SW 1271 (cell line): ENCODE measurements around the gene IGFBP2.
A peak's percentile ranks its signal among the peaks of the same experiment; 100 is the strongest.
"Not testable (repeated sequence)": the region's sequence is repeated elsewhere in the genome, so short reads cannot be mapped to it uniquely, and the experiment has no call there.

ENCODE experiments used
- DNase-seq, 2 experiments: peaks; one replicate each; lab custom pipeline; 2025; lab: John Stamatoyannopoulos, UW

Gene IGFBP2, protein sequence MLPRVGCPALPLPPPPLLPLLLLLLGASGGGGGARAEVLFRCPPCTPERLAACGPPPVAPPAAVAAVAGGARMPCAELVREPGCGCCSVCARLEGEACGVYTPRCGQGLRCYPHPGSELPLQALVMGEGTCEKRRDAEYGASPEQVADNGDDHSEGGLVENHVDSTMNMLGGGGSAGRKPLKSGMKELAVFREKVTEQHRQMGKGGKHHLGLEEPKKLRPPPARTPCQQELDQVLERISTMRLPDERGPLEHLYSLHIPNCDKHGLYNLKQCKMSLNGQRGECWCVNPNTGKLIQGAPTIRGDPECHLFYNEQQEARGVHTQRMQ

DNA sequence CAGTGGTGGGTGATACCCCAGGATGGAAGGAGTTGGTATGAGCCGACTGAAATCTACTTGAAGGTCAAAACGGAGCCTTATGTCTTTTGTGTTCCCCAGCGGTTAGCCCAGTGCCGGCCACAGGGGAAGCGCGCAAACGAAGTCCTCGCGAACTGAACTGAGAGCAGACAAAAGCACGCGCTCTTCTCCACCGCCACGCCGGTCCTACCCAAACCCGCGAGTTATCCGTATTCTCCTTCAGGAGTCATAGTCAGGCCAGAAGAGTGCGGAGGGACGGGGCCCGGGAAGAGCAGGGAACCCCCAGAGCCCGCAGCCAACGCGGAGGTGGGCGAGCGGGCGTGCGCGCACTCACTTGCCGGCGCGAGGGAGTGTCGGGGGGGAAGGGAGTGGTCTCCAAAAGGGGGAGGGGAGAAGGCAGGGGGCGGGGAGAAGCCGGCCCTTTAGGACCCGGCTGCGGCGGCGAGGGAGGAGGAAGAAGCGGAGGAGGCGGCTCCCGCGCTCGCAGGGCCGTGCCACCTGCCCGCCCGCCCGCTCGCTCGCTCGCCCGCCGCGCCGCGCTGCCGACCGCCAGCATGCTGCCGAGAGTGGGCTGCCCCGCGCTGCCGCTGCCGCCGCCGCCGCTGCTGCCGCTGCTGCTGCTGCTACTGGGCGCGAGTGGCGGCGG lies at the start of gene IGFBP2:
Gene IGFBP2 (plus strand): TSS at position 469 of the 664 bp plus-strand sequence. CDS start 104 bp downstream, at position 573.
- DNase-seq: peak; percentile 32 to 59

DNA sequence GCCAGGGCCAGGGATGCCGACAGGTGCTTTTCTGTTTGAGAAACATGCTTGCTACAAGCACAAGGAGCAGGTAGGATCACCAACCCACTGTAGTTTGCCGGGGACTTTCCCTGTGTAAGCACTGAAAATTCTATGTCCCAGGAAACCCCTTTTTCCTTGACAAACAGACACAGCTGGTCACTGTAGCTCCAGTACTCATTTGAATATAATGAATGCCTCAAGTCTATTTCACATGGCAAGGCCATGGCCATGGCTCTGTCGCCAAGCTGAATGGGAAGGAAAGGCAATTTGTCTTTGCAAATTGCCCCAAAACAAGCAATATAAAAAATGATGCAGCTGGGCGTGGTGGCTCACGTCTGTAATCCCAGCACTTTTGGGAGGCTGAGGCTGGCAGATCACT lies 49.6 kb upstream of the IGFBP2 start:
- DNase-seq: no peak

DNA sequence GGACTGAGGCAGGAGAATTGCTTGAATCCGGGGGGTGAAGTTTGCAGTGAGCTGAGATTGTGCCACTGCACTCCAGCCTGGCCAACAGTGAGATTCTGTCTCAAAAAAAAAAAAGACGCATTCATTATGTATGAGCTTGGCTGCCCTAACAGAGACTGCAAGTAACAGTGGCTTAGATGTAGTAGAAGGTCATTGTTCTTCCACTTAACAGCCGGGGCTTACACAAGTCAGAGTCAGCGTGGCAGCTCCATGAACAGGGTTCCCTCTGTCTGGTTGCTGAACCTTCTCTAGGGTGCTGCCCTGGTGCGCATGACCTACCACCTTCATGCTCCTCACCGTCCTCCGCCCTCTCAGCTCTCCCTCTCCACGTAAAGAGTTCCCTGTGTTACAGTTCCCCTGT lies 49.1 kb upstream of the IGFBP2 start:
- DNase-seq: no peak

DNA sequence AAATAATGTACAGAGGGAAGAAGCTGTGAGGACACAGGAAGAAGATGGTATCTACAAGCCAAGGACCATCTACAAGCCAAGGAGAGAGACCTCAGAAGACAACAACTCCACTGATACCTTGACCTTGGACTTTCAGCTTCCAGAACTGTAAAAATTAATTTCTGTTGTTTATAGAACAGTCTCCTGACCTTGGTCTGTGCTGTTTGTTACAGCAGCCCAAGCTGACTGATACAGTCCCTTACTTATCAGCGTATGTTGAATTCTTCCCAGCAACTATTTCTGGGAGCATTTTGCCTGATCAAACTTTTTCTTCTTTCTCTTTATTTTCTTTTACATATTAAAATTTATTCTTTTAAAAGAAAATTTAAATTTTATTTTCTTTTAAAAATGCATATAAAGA lies 47.8 kb upstream of the IGFBP2 start:
- DNase-seq: no peak

DNA sequence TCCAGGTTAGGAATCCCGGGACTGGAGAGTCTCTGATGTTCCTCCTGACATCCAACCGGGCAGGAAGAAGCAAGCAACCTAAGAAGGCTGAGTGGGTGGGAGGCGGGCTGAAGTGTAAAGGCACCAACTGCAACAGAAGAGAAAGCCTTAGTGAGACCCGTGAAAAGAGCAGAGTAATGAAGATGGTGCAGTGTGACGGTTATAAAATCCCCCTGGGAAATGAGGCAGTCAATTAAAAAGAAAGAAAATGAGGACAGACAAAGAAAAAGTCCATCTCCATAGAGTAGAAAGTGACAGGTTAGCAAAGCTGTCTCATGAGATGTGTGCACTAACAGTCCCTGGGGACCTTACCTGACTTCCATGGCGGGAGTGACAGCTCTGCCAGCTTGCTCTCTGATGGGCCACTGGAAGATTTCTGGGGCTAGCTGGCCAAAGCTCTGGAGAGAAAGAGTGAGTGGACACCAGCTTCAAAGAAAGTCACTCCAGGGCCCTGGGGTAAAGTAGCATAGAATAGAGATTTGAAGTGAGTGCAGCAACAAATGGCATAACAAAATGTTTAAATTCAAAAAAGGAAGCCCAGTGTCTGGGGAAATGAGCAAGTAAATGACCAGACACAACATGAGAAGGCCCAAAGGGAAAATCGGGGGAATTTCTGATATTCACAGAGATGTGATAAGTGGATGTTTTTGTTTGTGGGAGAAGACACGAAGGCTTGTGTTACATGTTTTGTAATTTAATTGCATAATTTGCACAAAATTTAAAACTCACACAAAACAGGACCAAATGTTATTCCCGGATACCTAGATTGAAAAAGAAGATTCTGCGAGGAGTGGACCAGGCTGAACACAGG lies 44.1 kb upstream of the IGFBP2 start:
- DNase-seq: no peak

DNA sequence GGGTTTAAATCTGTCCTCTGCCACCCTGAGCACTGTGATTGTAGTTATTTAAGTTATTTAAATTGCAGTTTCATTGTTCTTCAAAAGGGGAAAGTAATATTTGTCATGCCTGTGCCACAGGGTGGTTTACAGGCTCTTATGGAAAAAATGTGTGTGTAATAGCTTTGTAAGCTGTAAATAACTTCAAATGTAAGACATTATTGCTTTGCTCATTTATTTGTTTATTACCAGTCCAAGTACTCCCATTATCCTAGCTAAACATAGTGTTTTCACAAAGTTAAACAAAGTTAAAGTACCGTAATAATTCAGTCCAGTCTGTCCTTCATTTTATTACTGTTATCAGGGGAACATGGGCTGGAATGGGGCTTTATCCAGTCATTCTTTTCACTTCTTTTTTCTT lies 43.4 kb upstream of the IGFBP2 start:
- DNase-seq: no peak

DNA sequence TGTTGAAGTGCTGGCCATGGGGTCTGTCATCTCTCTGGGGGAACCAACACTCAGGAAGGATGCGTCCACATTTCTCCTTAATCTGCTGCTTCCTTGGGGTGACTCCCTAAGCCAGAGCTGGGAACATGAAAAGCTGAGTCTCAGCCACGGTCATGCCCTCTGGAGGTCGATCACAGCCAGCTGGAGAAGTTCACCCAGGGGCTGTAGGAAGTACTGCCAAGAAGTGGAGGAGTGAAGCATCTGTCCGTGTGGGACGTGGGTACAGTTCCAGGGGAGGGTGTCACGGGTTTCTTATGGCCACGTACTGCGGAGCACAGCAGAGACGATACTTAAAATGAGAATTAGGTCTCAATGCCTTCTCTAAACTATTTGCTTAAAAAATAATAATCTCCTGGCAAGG lies 42.4 kb upstream of the IGFBP2 start:
- DNase-seq: no peak

DNA sequence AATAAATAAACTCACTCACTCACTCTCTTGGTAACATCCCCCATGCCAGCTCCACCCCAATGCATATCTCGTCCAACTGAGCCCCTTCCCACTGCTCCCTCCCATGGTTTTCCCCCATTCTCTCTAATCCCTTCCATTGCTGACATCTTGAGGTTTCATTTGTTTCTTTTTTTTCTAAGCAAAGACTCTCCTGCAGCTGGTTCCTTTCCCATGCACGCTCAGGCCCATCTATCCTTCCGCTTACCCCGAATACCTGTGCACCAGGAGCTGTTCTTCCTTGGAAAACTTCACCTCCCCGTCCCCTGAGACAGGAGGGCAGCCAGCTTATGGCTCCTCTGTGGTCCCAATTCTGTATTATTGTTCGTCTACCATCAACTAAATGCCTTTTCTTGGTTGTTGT lies 41.7 kb upstream of the IGFBP2 start:
- no peak for DNase-seq

DNA sequence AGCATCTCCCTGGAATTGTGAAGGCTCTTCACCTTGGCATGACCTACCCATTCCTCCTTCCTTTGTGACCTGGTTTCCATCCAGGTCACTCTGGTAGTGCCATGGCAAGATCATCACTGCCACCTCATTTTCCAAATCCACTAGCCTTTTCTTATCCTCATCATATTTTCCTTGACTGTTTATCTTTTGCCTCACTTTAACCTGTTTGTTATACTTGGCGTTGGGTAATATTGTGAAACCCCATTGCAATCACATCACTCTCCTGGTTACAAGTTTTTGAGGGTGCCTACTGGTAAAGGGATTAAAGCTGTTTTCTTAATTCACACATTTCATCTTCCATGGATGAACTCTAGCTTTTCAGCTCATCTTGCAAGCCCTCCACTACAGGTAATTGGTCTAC lies 39.1 kb upstream of the IGFBP2 start:
- DNase-seq: no peak

DNA sequence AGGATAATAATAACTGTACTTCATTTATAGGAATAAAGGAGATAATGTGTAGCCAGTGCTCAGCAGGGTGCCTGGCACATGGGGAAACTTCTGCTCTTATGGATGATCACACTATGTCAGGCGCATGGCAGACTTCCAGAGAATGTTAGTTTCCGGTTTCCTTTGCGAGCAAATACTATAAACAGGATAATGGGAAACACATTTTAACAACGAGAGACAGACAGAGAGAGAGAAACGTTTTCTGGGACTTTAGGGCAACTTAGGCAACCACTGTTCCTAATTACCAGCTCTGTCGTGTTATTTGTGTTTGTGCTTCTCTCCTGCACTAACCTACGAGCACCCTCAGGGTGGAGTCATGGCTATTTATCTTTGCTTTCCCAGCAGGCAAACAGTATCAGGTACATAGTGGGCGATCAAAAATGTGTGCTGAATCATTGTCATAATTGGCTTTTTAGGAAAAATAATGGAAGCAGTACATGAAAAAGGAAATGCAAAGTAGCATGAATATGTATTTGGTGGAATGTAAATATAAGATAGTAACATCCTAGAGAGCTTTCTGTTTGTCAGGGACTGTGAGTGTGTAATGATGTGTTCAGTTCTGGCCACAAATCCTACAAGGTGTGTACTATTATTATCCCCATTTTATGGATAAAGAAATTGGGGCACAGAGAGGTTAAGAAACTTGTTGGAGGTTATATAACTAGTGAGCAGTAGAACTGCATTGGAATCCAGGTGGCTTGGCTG lies 36.8 kb upstream of the IGFBP2 start:
- DNase-seq: no peak

DNA sequence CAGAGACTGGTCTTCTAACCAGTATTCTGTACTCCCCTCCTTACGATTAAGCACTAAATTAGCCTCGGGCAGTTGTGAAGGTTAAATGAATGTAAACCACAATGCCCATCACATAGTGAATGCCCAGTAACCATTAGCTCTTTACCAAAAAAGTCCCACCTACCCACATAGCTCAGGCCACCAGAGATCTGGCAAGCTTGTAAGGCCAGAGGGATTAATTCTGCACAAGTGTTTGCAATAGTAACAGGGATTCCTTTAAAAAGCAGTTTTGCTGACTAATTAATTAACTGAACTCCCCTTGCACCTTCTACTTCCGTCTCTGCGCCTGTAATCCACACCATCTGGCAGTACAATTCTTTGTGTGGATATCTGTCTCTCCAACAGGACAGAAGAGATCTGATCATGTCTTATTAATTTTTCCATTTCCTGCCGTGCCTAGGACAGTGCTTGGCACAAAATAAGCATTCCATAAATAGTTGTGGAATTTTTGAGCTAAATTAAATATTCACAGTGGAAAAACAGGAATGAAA lies 36.2 kb upstream of the IGFBP2 start:
- no peak for DNase-seq

DNA sequence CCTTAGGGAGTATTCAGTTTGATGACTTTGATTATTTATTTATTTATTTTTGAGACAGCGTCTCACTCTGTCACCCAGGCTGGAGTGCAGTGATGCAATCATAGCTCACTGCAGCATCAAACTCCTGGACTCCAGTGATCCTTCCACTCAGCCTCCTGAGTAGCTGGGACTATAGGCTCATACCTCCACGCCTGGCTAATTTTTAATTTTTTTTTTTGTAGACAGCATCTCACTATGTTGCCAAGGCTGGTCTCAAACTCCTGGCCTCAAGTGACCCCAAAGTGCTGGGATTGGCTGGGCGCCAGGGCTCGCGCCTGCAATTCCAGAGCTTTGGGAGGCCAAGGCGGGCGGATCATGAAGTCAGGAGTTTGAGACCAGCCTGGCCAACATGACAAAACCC lies 35.4 kb upstream of the IGFBP2 start:
- not testable (repeated sequence) for DNase-seq

DNA sequence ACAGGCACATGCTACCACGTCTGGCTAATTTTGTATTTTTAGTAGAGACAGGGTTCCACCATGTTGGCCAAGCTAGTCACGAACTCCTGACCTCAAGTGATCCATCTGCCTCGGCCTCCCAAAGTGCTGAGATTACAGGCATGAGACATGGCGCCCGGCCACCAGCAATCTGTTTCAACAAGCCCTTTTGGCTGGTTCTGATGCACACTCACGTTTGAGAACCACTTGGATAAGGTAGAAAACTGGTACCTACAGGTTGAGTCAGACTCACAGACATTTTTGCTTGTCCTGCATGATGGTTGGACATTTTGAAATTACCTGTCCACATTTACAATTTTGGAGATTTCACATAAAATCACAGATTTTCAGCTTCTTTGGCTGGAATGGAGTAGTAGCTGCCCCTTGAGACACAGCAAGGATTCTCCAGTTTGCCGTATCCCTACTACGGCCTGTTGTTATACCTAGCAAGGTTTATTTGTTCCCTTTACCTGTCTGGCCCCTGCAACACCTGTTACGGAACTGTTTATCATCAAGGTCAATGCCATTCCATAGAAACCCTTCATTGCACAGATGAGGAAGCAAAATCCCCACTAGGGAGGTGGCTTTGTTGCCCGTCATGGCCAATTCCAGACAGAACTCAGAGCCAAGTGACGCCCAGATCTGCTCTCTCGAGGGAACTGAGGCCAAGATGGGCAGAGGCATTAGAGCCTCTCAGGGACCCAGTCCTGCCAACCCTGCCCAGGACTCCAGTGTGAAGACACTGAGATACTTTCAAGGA lies 31.4 kb upstream of the IGFBP2 start:
- DNase-seq: no peak

DNA sequence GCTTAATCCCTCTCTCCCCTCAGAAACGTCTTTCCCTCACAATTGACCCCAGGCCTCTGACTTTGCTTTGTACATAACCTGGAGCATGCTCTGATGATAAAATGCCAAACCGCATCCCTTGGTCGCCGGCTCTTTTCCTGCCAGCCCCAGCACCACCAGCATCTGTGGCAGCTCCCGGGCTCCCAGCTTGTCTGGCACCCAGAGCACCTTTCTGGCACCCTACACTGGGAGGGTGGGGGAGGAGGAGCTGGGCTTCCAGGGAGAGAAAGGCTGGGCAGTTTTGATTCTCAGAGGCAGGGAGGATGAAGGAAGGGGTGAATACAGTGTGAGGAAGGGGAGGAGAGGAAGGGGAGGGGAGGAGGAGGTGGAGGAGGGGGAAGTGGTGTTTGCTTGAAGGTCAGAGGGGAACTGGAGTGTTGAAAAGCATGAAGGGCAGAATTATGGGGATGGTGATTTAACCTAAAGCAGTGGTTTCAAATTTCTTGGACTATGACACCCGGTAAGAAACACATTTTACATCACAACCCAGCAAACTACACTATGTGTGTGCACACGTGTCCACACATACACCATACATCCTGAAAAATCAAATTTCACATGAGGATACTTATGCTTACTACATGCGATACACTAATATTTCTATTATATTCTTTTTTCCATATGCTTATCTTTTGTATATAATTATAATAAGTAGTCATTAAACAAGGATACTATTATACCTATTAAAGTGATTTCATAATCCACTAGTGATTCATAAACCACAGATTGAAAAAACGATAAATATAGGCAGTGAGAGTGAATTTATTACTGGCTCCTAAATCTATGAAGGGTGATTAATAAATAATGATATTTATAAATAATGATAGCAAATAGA lies 30.0 kb upstream of the IGFBP2 start:
- no peak for DNase-seq

DNA sequence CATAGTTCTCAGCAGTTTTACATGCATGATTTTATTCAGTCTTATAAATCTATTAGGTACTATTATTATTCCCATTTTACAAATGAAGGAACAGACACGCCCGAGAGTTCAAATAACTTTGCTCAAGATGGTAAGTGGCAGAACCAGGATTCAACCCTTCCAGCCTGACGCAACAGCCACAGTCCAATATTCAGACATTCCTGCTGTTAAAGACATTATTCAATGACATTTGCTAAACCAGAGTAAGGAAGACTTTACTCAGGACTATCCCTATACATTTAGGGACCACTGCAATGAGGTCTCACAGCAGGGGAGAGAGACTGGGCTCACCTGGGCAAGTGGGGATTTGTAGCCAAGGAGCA lies 29.4 kb upstream of the IGFBP2 start:
- DNase-seq: no peak

DNA sequence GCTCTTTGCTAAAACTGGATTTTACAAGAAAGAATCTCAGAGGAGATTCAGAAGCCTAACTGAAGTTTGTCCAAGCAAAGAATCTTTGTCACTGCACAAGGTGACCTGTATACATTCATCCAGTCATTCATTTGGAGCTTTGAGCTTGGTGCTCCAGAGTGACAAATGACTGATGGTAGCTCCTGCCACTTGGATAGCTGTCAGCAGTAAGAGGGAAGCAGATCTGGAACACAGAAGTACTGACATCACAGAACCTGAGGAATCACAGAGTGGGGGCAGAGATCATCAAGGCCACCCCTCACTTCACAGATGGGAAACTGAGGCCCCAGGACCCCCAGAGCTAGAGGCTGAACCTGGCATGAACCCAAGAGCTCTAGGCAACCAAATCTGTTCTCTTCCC lies 28.8 kb upstream of the IGFBP2 start:
- DNase-seq: no peak

DNA sequence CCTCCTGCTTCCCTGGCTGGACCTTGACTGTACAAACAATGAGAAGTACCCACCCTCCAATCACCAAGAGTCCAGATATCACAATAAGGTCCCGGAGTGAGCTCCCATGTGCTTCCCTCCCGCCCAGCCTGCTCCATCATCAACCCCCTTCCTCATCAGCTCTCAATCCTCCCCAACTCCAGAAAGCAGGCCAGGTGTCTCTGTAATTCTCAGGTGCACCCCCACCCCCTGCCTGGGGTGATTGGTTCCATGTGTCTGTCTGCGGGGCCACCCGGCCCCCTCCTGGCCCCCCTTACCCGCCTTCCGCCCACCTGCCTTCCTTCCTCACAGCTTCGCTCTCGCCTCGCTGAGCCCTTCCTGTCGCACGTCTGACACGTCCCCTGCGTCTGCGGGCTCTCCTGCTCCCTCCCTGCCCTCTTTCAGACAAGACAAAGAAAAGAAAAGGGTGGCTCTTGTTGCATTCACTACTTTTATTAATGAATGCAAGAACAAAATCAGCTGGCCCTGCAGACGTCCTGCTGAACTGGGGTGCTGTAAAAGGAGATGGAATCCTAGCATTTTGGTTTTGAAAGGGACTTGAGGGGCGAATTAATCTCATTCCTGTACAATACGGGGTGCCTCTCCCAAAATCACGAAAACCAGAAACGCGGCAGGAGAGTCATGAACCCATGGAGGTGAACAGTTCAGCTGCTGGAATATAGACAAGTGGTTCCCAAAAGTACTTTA lies 26.5 kb upstream of the IGFBP2 start:
- DNase-seq: no peak

DNA sequence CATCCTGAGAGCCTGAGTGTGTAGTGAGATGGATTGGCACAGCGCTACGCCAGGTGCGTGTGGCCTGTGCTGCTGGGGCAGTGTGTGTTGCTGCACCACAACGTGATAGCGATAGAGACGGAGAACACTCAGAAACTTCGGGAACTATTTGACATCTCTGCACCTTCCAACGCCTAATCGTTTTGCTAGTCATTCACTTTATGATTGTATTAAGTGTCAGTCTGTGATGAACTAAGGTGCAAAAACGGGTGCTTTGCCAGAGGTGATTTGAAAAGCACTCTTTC lies 26.0 kb upstream of the IGFBP2 start:
- no peak for DNase-seq

DNA sequence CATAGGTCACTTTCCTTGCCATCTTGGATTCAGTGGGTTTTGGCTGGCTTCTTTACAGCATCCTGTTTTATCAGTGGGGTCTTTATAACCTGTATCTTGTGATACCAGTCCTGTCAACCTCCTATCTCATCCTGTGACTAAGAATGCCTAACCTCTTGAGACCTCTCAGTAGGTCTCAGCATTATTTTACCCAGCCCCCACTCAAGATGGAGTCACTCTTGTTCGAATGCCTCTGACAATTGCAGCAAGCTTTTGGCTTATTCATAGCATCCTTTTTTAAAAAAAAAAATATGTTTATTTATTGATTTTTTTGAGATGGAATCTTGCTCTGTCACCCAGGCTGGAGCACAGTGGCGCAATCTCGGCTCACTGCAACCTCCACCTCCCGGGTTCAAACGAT lies 24.7 kb upstream of the IGFBP2 start:
- DNase-seq: no peak
